IMR-90 (cell line): ENCODE data around the gene AUTS2. TPM values are rescaled to one million over a fixed set of nuclear protein-coding genes. Genes with fewer than 3 reads are reported as not detected.

Experiments used
- ATAC-seq: fragments of 200-7000 bp; cut with Tn5 transposase; 2 replicates; pipeline ENCODE4 v1.9.1; 2020; ENCODE audit warnings: low read depth, mild to moderate bottlenecking, moderate library complexity
- BruUV-seq: library from RNA; stranded (reverse); fragments of 400-500 nt; replicated peaks from 2 replicates; lab custom pipeline; 2021; lab: Mats Ljungman, UMichigan
- CTCF ChIA-PET: fragments of 300-600 bp; formaldehyde crosslinking; extraction: SDS; loops from one replicate; lab custom pipeline; 2021; ENCODE audit warnings: antibody characterized with exemption; lab: Yijun Ruan, JAX
- POLR2A ChIA-PET: fragments of 300-600 bp; sonication (Branson Sonifier 250); formaldehyde crosslinking; loops from one replicate; lab custom pipeline; 2022; ENCODE audit warnings: antibody characterized with exemption; ENCODE audit not compliant: unreplicated experiment; lab: Charles Lee
- DNase-seq: peaks from one replicate; pipeline ENCODE4 v3.0.0; 2013
- H2AFZ ChIP-seq: replicated peaks from 2 replicates; pipeline ENCODE3; 2013; ENCODE audit warnings: low read length, mild to moderate bottlenecking; ENCODE audit not compliant: poor library complexity
- H2AK5ac ChIP-seq: 2 replicates; pipeline ENCODE4 v1.6.1; 2013; ENCODE audit warnings: low read depth, low read length, inconsistent platforms
- H2AK9ac ChIP-seq: replicated peaks from 2 replicates; pipeline ENCODE3; 2013; ENCODE audit warnings: mild to moderate bottlenecking, low read depth, low read length, moderate library complexity; ENCODE audit not compliant: poor library complexity
- H2BK120ac ChIP-seq: 2 replicates; pipeline ENCODE4 v1.6.1; 2013; ENCODE audit warnings: low read depth, low read length, inconsistent platforms
- H2BK15ac ChIP-seq: 3 replicates; pipeline ENCODE4 v1.6.1; 2013; ENCODE audit warnings: low read depth, low read length, inconsistent platforms
- H2BK20ac ChIP-seq: 2 replicates; pipeline ENCODE4 v1.6.1; 2013; ENCODE audit warnings: low read depth, mild to moderate bottlenecking, inconsistent platforms, low read length, moderate library complexity
- H2BK5ac ChIP-seq: 2 replicates; pipeline ENCODE4 v1.6.1; 2013; ENCODE audit warnings: mild to moderate bottlenecking, low read depth, low read length, inconsistent platforms; ENCODE audit not compliant: poor library complexity, severe bottlenecking
- H3K14ac ChIP-seq: replicated peaks from 2 replicates; pipeline ENCODE4 v1.6.1; 2013; ENCODE audit warnings: low read depth, low read length, inconsistent platforms
- H3K18ac ChIP-seq: 2 replicates; pipeline ENCODE4 v1.6.1; 2013; ENCODE audit warnings: low read depth, low read length, control low read depth
- H3K23ac ChIP-seq: 2 replicates; pipeline ENCODE4 v1.6.1; 2013; ENCODE audit warnings: low read depth, low read length, inconsistent platforms
- H3K27ac ChIP-seq: 2 replicates; pipeline ENCODE4 v1.5.1; 2013; ENCODE audit warnings: mild to moderate bottlenecking, control low read depth, low read length; ENCODE audit not compliant: insufficient read depth
- H3K27me3 ChIP-seq: 2 replicates; pipeline ENCODE4 v1.6.1; 2013; ENCODE audit warnings: low read length; ENCODE audit not compliant: control insufficient read depth, insufficient read depth
- H3K36me3 ChIP-seq: 2 replicates; pipeline ENCODE4 v1.6.1; 2013; ENCODE audit warnings: low read length, mixed read lengths; ENCODE audit not compliant: control insufficient read depth, insufficient read depth
- H3K4ac ChIP-seq: 2 replicates; pipeline ENCODE4 v1.6.1; 2013; ENCODE audit warnings: low read depth, low read length, inconsistent platforms
- H3K4me1 ChIP-seq: 2 replicates; pipeline ENCODE4 v1.6.1; 2013; ENCODE audit warnings: low read length, mixed read lengths; ENCODE audit not compliant: control insufficient read depth, insufficient read depth
- H3K4me2 ChIP-seq: 2 replicates; pipeline ENCODE4 v1.6.1; 2013; ENCODE audit warnings: low read depth, mild to moderate bottlenecking, control low read depth, low read length, moderate library complexity
- H3K4me3 ChIP-seq: 2 replicates; pipeline ENCODE4 v1.5.1; 2013; ENCODE audit warnings: low read depth, mild to moderate bottlenecking, control low read depth, low read length, moderate library complexity; ENCODE audit not compliant: insufficient read depth
- H3K56ac ChIP-seq: 2 replicates; pipeline ENCODE4 v1.6.1; 2013; ENCODE audit warnings: low read length, inconsistent platforms; ENCODE audit not compliant: insufficient read depth; ENCODE audit errors: extremely low read depth
- H3K79me1 ChIP-seq, 2 experiments: 2 replicates each; pipeline ENCODE4 v1.6.1; 2013; ENCODE audit warnings: low read length in 2 of 2, inconsistent platforms in 1 of 2, low read depth in 1 of 2
- H3K9ac ChIP-seq: 2 replicates; pipeline ENCODE4 v1.6.1; 2013; ENCODE audit warnings: low read depth, low read length, control low read depth
- H3K9me1 ChIP-seq: 2 replicates; pipeline ENCODE4 v1.6.1; 2013; ENCODE audit warnings: low read length, inconsistent platforms; ENCODE audit not compliant: insufficient read depth
- H3K9me3 ChIP-seq: 2 replicates; pipeline ENCODE4 v1.6.1; 2013; ENCODE audit warnings: low read length; ENCODE audit not compliant: control insufficient read depth, insufficient read depth
- H4K20me1 ChIP-seq: 2 replicates; pipeline ENCODE4 v1.6.1; 2013; ENCODE audit warnings: low read length, inconsistent platforms; ENCODE audit not compliant: insufficient read depth
- H4K5ac ChIP-seq: 2 replicates; pipeline ENCODE4 v1.6.1; 2013; ENCODE audit warnings: mild to moderate bottlenecking, low read depth, low read length, control low read depth
- H4K8ac ChIP-seq, 2 experiments: 2 replicates each; pipeline ENCODE4 v1.6.1; 2013; ENCODE audit warnings: low read depth in 2 of 2, low read length in 2 of 2, control low read depth in 1 of 2, inconsistent platforms in 1 of 2
- H4K91ac ChIP-seq: 2 replicates; pipeline ENCODE4 v1.6.1; 2013; ENCODE audit warnings: low read depth, low read length, inconsistent platforms; ENCODE audit not compliant: insufficient read depth
- CEBPB ChIP-seq: IDR thresholded peaks from 2 replicates; pipeline ENCODE4 v1.6.1; 2012; ENCODE audit warnings: low read depth, low read length, improper control_type of control experiment
- FOS ChIP-seq: fragments of 150-350 bp; IDR thresholded peaks from 2 replicates; pipeline ENCODE4 v1.6.1; 2016; ENCODE audit warnings: low read depth, low read length
- MAZ ChIP-seq: IDR thresholded peaks from 2 replicates; pipeline ENCODE4 v1.6.1; 2012; ENCODE audit warnings: low read depth, mild to moderate bottlenecking, low read length, improper control_type of control experiment, moderate library complexity, borderline replicate concordance
- POLR2A ChIP-seq: IDR thresholded peaks from 2 replicates; pipeline ENCODE4 v1.6.1; 2012; ENCODE audit warnings: mild to moderate bottlenecking, low read depth, low read length
- RAD21 ChIP-seq: IDR thresholded peaks from 2 replicates; pipeline ENCODE4 v1.6.1; 2012; ENCODE audit warnings: low read length, improper control_type of control experiment
- RCOR1 ChIP-seq: IDR thresholded peaks from 2 replicates; pipeline ENCODE4 v1.6.1; 2012; ENCODE audit warnings: mild to moderate bottlenecking, low read length, improper control_type of control experiment; ENCODE audit not compliant: insufficient replicate concordance
- WGBS, 2 experiments: methylation state at CpG; one replicate each; pipeline versions ENCODE4 v1.1.5 to v1.1.7; 2013; ENCODE audit warnings: missing lambda C conversion rate in 2 of 2; ENCODE audit not compliant: insufficient read length in 1 of 2; ENCODE audit errors: extremely low coverage in 2 of 2; 5-methylcytosine and 5-hydroxymethylcytosine counted together
- dilution Hi-C: fragments of 300-500 bp; cut with HindIII; formaldehyde crosslinking; loops from one replicate; pipeline ENCODE4 v1.14.3; 2018; ENCODE audit warnings: low sequenced_read_pairs; ENCODE audit not compliant: unreplicated experiment
- in situ Hi-C: fragments of 300-500 bp; cut with MboI; formaldehyde crosslinking; loops from 3 replicates; pipeline ENCODE4 v1.14.3; 2019; ENCODE audit warnings: low sequenced_read_pairs, inconsistent platforms, mixed read lengths
- intact Hi-C: fragments of 100-400 bp; cut with micrococcal nuclease; formaldehyde crosslinking; loops from 2 replicates; pipeline ENCODE4 v1.10.0; 2022
- polyA plus RNA-seq, 3 experiments: library from polyadenylated mRNA; depleted of rRNA; stranded (reverse); fragments of >200 nt; gene quantifications; 2 replicates each; pipeline ENCODE4 v1.2.3, GENCODE V29; 2012; ENCODE audit warnings: low replicate concordance in 1 of 3
- total RNA-seq: library from RNA; depleted of rRNA; stranded (reverse); fragments of >200 nt; gene quantifications from 2 replicates; pipeline ENCODE4 v1.2.3, GENCODE V29; 2012
- TF ChIP-seq, protein P1 (sequence below): conservative IDR thresholded peaks from 2 replicates; pipeline ENCODE4 v1.5.1; 2012; ENCODE audit warnings: mild to moderate bottlenecking, low read depth, low read length, improper control_type of control experiment

The AUTS2 gene
- total and polyA plus RNA-seq, 2 of the 4 experiments (the other 2 are of a cell fraction), result 0.90 to 3.0 TPM

GRCh38 chr7:70834424-70834823 is 1236.1 kb downstream of the AUTS2 start:
- H2AFZ ChIP-seq, result no peak overlapping the region
- H3K27me3 ChIP-seq, result no peaks in the 10 kb centered on the region; the same call in 1 of the 2 replicates
- no peak overlapping the region for H2BK5ac ChIP-seq
- H3K9me1 ChIP-seq, result no peaks in the 10 kb centered on the region
- H4K8ac ChIP-seq, result no peak overlapping the region
- no peak overlapping the region for H2AK9ac ChIP-seq
- no peak overlapping the region for H3K27ac ChIP-seq
- H3K9ac ChIP-seq, result no peak overlapping the region
- in situ Hi-C loops, result loop anchor here (25.0 kb wide), 1 partner anchor 903 kb away; no protein-coding TSS in a partner anchor
- no peak for ATAC-seq
- TF ChIP-seq CEBPB, result peak; percentile 68
- TF ChIP-seq, protein P1, sequence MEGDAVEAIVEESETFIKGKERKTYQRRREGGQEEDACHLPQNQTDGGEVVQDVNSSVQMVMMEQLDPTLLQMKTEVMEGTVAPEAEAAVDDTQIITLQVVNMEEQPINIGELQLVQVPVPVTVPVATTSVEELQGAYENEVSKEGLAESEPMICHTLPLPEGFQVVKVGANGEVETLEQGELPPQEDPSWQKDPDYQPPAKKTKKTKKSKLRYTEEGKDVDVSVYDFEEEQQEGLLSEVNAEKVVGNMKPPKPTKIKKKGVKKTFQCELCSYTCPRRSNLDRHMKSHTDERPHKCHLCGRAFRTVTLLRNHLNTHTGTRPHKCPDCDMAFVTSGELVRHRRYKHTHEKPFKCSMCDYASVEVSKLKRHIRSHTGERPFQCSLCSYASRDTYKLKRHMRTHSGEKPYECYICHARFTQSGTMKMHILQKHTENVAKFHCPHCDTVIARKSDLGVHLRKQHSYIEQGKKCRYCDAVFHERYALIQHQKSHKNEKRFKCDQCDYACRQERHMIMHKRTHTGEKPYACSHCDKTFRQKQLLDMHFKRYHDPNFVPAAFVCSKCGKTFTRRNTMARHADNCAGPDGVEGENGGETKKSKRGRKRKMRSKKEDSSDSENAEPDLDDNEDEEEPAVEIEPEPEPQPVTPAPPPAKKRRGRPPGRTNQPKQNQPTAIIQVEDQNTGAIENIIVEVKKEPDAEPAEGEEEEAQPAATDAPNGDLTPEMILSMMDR, result no peak
- no peak for TF ChIP-seq RAD21
- no peak for TF ChIP-seq FOS
- no peak for TF ChIP-seq RCOR1
- no peak for TF ChIP-seq MAZ
- no peak for TF ChIP-seq POLR2A
- no peak overlapping the region for H3K4me2 ChIP-seq
- ChIA-PET CTCF (no interaction called here), POLR2A (interaction anchor here (0.6 kb wide), 1 partner anchor 42 kb away, joined by 5 read pairs; no protein-coding TSS in a partner anchor)
- no CpG with 5 or more reads among the region's 8 CpGs for WGBS, 2 experiments
- no peak overlapping the region for H4K91ac ChIP-seq
- H3K36me3 ChIP-seq, result no peaks in the 10 kb centered on the region
- no peak overlapping the region for H2BK15ac ChIP-seq
- no peak overlapping the region for H3K4me3 ChIP-seq
- H3K18ac ChIP-seq, result no peak overlapping the region
- intact Hi-C loops, result loop anchor here (10.0 kb wide), 1 partner anchor 1430 kb away; no protein-coding TSS in a partner anchor
- no peak overlapping the region for H4K5ac ChIP-seq
- no peak overlapping the region for H3K14ac ChIP-seq
- H2AK5ac ChIP-seq, result no peak overlapping the region
- DNase-seq, result no peak
- H4K20me1 ChIP-seq, result no peaks in the 10 kb centered on the region
- H2BK20ac ChIP-seq, result no peak overlapping the region
- H3K4me1 ChIP-seq, result no peaks in the 10 kb centered on the region
- H3K4ac ChIP-seq, result no peak overlapping the region
- no peak overlapping the region for H3K56ac ChIP-seq
- dilution Hi-C loops, result no loop called here
- H3K9me3 ChIP-seq, result peaks cover 4% of the 10 kb centered on the region; the same call in 1 of the 2 replicates
- no peak overlapping the region for H3K23ac ChIP-seq
- no TSS peak for BruUV-seq
- no peak overlapping the region for H2BK120ac ChIP-seq
- H3K79me1 ChIP-seq, result no peaks in the 10 kb centered on the region
